Measurements from ENCODE around the gene AP1G2.

- TF ChIP-seq POLR2AphosphoS5 (IDR thresholded peaks at IDR 0.05) (no peak), POLR2A (IDR thresholded peaks at IDR 0.05) (no peak), CTCF (IDR thresholded peaks at IDR 0.05) (no peak)
Observed at GRCh38 chr14:23555533-23555881, 12.1 kb downstream of the AP1G2 start.
